Embryonic facial prominence (tissue), 1 donor: ENCODE measurements around the gene SLC24A4.

ENCODE experiments used
- DNase-seq: peaks from one replicate; pipeline ENCODE4 v3.0.0-alpha.2; 2016; ENCODE audit errors: extremely low spot score

Gene SLC24A4

DNA sequence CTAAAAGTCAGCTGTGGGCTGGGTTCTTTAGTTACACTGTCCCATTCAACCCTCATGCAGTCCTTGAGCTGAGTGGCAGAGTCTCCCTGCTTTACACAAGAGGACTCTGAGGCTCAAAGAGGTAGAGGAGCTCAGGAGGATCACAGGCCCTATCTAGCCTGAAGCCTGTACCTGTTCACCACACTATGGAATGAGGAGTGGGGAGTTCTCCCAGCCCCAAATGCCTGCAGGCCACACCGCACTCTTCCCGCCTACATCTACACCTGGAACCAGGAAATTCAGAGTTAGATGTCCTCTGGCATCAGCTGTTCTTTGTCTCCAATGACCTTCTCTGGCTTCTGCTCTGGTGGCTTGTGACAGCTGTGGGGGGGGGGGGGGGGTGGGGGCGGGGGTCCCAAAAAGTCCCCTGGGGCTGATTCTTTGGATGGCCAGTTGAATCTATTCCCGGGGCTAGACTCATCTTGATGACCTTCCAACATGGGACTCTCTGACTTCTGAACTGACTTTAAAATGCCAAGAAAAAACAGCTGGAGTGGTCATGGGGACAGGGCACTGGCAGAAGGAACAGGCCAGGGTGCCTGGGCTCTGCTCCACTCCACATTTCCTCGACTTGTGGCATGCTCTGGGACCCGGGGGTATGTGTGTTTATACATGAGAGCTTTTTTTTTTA, 221.2 kb downstream of the SLC24A4 start:
- DNase-seq: no peak

- DNase-seq: no peak
Measured at GRCh38 chr14:92546347-92547053, 223.5 kb downstream of the SLC24A4 start.

GRCh38 chr14:92549105-92549858, 226.3 kb downstream of the SLC24A4 start:
- no peak for DNase-seq

DNA sequence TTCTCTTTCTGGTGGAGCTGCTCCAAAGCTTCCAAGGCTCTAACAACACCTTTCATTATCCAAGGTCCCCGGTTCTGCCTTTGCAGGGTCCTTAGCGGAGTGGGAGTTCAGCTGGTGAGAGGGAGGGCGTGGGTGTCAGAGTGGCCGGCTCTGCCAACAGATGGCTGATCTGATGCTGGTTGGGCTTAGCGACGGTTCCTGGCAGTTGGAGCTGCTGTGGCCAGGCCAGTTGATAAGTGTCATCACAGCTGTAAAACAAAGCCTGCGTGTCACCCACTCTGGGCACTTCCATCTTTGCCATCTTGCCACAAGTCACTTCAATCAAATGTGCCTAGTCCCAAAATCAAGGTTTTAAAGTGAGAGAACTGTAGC, 226.9 kb downstream of the SLC24A4 start:
- DNase-seq: no peak
